T-cell (primary cell): ENCODE data around the gene NBPF9. TPM values are rescaled to one million over a fixed set of nuclear protein-coding genes. Genes with fewer than 3 reads are reported as not detected.
"Not testable (repeated sequence)": the region's sequence is repeated elsewhere in the genome, so short reads cannot be mapped to it uniquely, and the experiment has no call there.

Source experiments
- ATAC-seq, 4 experiments: fragments of 200-7000 bp in 3 of 4; fragments of 150-1000 bp in 1 of 4; cut with Tn5 transposase; replicated peaks in 1 of 4; 1 replicate in 3 of 4; 2 replicates in 1 of 4; pipeline ENCODE4 v1.10.0; 2021; ENCODE audit warnings: moderate library complexity in 3 of 4, mild to moderate bottlenecking in 2 of 4, moderate number of reproducible peaks in 1 of 4
- CTCF ChIA-PET, 2 donors: fragments of 300-600 bp; sonication (Branson Sonifier 250); formaldehyde crosslinking; loops; one replicate each; lab custom pipeline; 2022; ENCODE audit warnings: antibody characterized with exemption in 2 of 2; lab: Charles Lee
- POLR2A ChIA-PET, 2 donors: fragments of 300-600 bp; sonication (Branson Sonifier 250); formaldehyde crosslinking; loops; one replicate each; lab custom pipeline; 2022; ENCODE audit warnings: antibody characterized with exemption in 2 of 2; lab: Charles Lee
- DNase-seq, 35 experiments: peaks; one replicate each; pipeline versions ENCODE4 v3.0.0 to v3.0.0-alpha.2; 2013 to 2023
- H3K27ac ChIP-seq: one replicate; pipeline ENCODE4 v1.5.1; 2013; ENCODE audit warnings: low read length
- H3K27me3 ChIP-seq, 2 experiments: replicated peaks in 1 of 2; 1 replicate in 1 of 2; 2 replicates in 1 of 2; pipeline versions ENCODE4 v1.6.1 to v1.7.0; 2013; ENCODE audit warnings: low read length in 1 of 2, mixed read lengths in 1 of 2; ENCODE audit not compliant: control insufficient read depth in 2 of 2, insufficient read depth in 2 of 2; ENCODE audit errors: extremely low read depth in 1 of 2
- H3K36me3 ChIP-seq, 2 donors: 1 replicate in 1 of 2; 2 replicates in 1 of 2; pipeline versions ENCODE4 v1.6.1 to v1.7.0; 2013; ENCODE audit warnings: low read length in 1 of 2; ENCODE audit not compliant: control insufficient read depth in 2 of 2, insufficient read depth in 1 of 2; ENCODE audit errors: extremely low read depth in 1 of 2
- H3K4me1 ChIP-seq, 2 experiments: 1 replicate in 1 of 2; 2 replicates in 1 of 2; pipeline versions ENCODE4 v1.6.1 to v1.7.0; 2013; ENCODE audit warnings: low read length in 2 of 2, mixed read lengths in 1 of 2; ENCODE audit not compliant: insufficient read depth in 2 of 2, control insufficient read depth in 1 of 2; ENCODE audit errors: extremely low read depth in 1 of 2
- H3K4me3 ChIP-seq, 2 donors: 1 replicate in 1 of 2; 2 replicates in 1 of 2; pipeline versions ENCODE4 v1.5.1 to v1.7.0; 2013; ENCODE audit warnings: mild to moderate bottlenecking in 2 of 2, low read length in 1 of 2, moderate library complexity in 1 of 2; ENCODE audit not compliant: control insufficient read depth in 1 of 2; ENCODE audit errors: extremely low read depth in 1 of 2
- H3K9me3 ChIP-seq: 2 replicates; pipeline ENCODE4 v1.7.0; 2013
- H3K27ac Mint-ChIP-seq, 2 donors: one replicate each; pipeline ENCODE4 v1.8.0; 2020 to 2021; ENCODE audit warnings: mild to moderate bottlenecking in 2 of 2, mixed read lengths in 2 of 2
- H3K27me3 Mint-ChIP-seq, 2 donors: one replicate each; pipeline ENCODE4 v1.8.0; 2021 to 2022; ENCODE audit warnings: mixed read lengths in 2 of 2
- H3K36me3 Mint-ChIP-seq: one replicate; pipeline ENCODE4 v1.8.0; 2021; ENCODE audit warnings: mixed read lengths
- H3K4me1 Mint-ChIP-seq, 3 donors: one replicate each; pipeline ENCODE4 v1.8.0; 2020 to 2022; ENCODE audit warnings: mixed read lengths in 3 of 3, mild to moderate bottlenecking in 1 of 3
- H3K4me3 Mint-ChIP-seq, 3 donors: one replicate each; pipeline ENCODE4 v1.8.0; 2020 to 2022; ENCODE audit warnings: mild to moderate bottlenecking in 3 of 3, mixed read lengths in 3 of 3, moderate library complexity in 3 of 3
- H3K9me3 Mint-ChIP-seq, 3 donors: one replicate each; pipeline ENCODE4 v1.8.0; 2020 to 2022; ENCODE audit warnings: mixed read lengths in 3 of 3
- WGBS: methylation state at CpG from one replicate; pipeline ENCODE4 v1.1.5; 2013; ENCODE audit warnings: missing lambda C conversion rate; ENCODE audit not compliant: insufficient coverage; 5-methylcytosine and 5-hydroxymethylcytosine counted together
- total RNA-seq, 35 experiments: library from RNA in 6 of 35; stranded (reverse) in 6 of 35; fragments of 120-200 nt in 1 of 35; gene quantifications; one replicate each; pipeline versions ENCODE4 v1.2.1 to v1.2.4 and lab custom pipeline; 2013 to 2026

The NBPF9 gene
- total RNA-seq, 5 donors from 2014 or later (not counting 1 experiment from before 2014, with no cell fraction given) = 42.9 to 60.1 (median 45.5) TPM

GRCh38 chr1:149093155-149093554 is 10.2 kb downstream of the NBPF9 start:
- POLR2A ChIA-PET, H3K27ac ChIP-seq, ATAC-seq, H3K4me1 Mint-ChIP-seq, H3K4me1 ChIP-seq, H3K4me3 ChIP-seq, H3K27me3 ChIP-seq, H3K36me3 Mint-ChIP-seq, H3K36me3 ChIP-seq, H3K27ac Mint-ChIP-seq, H3K9me3 ChIP-seq, H3K27me3 Mint-ChIP-seq, H3K4me3 Mint-ChIP-seq, DNase-seq, CTCF ChIA-PET, H3K9me3 Mint-ChIP-seq: not testable (repeated sequence)
- no CpG with 5 or more reads among the region's 6 CpGs for WGBS

- DNase-seq, H3K27ac Mint-ChIP-seq, H3K27ac ChIP-seq, H3K4me3 ChIP-seq, ATAC-seq, H3K9me3 Mint-ChIP-seq, H3K9me3 ChIP-seq, H3K27me3 ChIP-seq, CTCF ChIA-PET, POLR2A ChIA-PET, H3K36me3 ChIP-seq, H3K4me1 ChIP-seq, H3K4me3 Mint-ChIP-seq, H3K4me1 Mint-ChIP-seq, H3K27me3 Mint-ChIP-seq, H3K36me3 Mint-ChIP-seq: not testable (repeated sequence)
- WGBS = no CpG with 5 or more reads among the region's 9 CpGs
Observed at GRCh38 chr1:149075505-149076127, 27.7 kb downstream of the NBPF9 start.

- H3K4me3 Mint-ChIP-seq, CTCF ChIA-PET, H3K4me1 Mint-ChIP-seq, H3K36me3 ChIP-seq, H3K4me1 ChIP-seq, H3K27ac Mint-ChIP-seq, H3K27ac ChIP-seq, ATAC-seq, POLR2A ChIA-PET, H3K27me3 ChIP-seq, DNase-seq, H3K27me3 Mint-ChIP-seq, H3K9me3 ChIP-seq, H3K9me3 Mint-ChIP-seq, H3K4me3 ChIP-seq: not testable (repeated sequence)
- WGBS = no CpG with 5 or more reads among the region's 3 CpGs
- peaks cover 16% of the 10 kb centered on the region for H3K36me3 Mint-ChIP-seq
Observed at GRCh38 chr1:149064611-149065010, 38.7 kb downstream of the NBPF9 start.

- WGBS = 83% methylated on average over 1 of the region's 4 CpGs
- H3K36me3 Mint-ChIP-seq, H3K27ac ChIP-seq, H3K9me3 ChIP-seq, ATAC-seq, H3K9me3 Mint-ChIP-seq, H3K27ac Mint-ChIP-seq, H3K4me3 ChIP-seq, H3K4me1 ChIP-seq, H3K4me3 Mint-ChIP-seq, DNase-seq, H3K27me3 Mint-ChIP-seq, CTCF ChIA-PET, POLR2A ChIA-PET, H3K27me3 ChIP-seq, H3K4me1 Mint-ChIP-seq, H3K36me3 ChIP-seq: not testable (repeated sequence)
Observed at GRCh38 chr1:149043056-149043455, 60.3 kb downstream of the NBPF9 start.

GRCh38 chr1:149033916-149034315 is 69.4 kb downstream of the NBPF9 start:
- H3K27me3 ChIP-seq, H3K9me3 ChIP-seq, H3K27me3 Mint-ChIP-seq, H3K4me3 ChIP-seq, DNase-seq, H3K36me3 ChIP-seq, POLR2A ChIA-PET, H3K27ac ChIP-seq, H3K27ac Mint-ChIP-seq, CTCF ChIA-PET, ATAC-seq, H3K4me3 Mint-ChIP-seq, H3K9me3 Mint-ChIP-seq, H3K36me3 Mint-ChIP-seq, H3K4me1 ChIP-seq, H3K4me1 Mint-ChIP-seq: not testable (repeated sequence)
- WGBS = no CpG with 5 or more reads among the region's 3 CpGs

GRCh38 chr1:149024327-149024726 is 79.0 kb downstream of the NBPF9 start:
- H3K4me3 ChIP-seq, H3K4me1 ChIP-seq, CTCF ChIA-PET, H3K27me3 Mint-ChIP-seq, H3K27me3 ChIP-seq, H3K4me3 Mint-ChIP-seq, H3K36me3 Mint-ChIP-seq, H3K4me1 Mint-ChIP-seq, H3K27ac Mint-ChIP-seq, H3K36me3 ChIP-seq, H3K9me3 ChIP-seq, H3K27ac ChIP-seq, ATAC-seq, POLR2A ChIA-PET, H3K9me3 Mint-ChIP-seq, DNase-seq: not testable (repeated sequence)
- WGBS = no CpG with 5 or more reads among the region's 3 CpGs

GRCh38 chr1:149018577-149018976 is 84.8 kb downstream of the NBPF9 start:
- H3K27ac Mint-ChIP-seq, H3K27me3 ChIP-seq, H3K9me3 Mint-ChIP-seq, H3K36me3 ChIP-seq, H3K27me3 Mint-ChIP-seq, DNase-seq, ATAC-seq, CTCF ChIA-PET, H3K4me1 Mint-ChIP-seq, POLR2A ChIA-PET, H3K9me3 ChIP-seq, H3K36me3 Mint-ChIP-seq, H3K27ac ChIP-seq, H3K4me3 Mint-ChIP-seq, H3K4me1 ChIP-seq, H3K4me3 ChIP-seq: not testable (repeated sequence)
- WGBS = no CpG with 5 or more reads among the region's 3 CpGs
